Measurements from ENCODE around the gene PTGR2. TPM values are rescaled to one million over a fixed set of nuclear protein-coding genes. Genes with fewer than 3 reads are reported as not detected.
A peak's percentile ranks its signal among the peaks of the same experiment; 100 is the strongest.
"Not testable (repeated sequence)": the region's sequence is repeated elsewhere in the genome, so short reads cannot be mapped to it uniquely, and the experiment has no call there.

Gene PTGR2
- polyA plus RNA-seq, 6 donors from 2014 or later, result 1.0 to 4.9 (median 3.3) TPM

GRCh38 chr14:73913256-73913655 is 61.6 kb downstream of the PTGR2 start:
- Mint-ChIP-seq H3K4me3 (no peak overlapping the region), H3K27ac (peak overlapping the region in 1 of 6 donors; percentile 77)

GRCh38 chr14:73916324-73916723 is 64.7 kb downstream of the PTGR2 start:
- Mint-ChIP-seq H3K9me3 (peaks cover 0 to 14% (median 7%) of the 10 kb centered on the region in 7 donors), H3K36me3 (peaks cover 27 to 30% of the 10 kb centered on the region in 2 donors), H3K27me3 (no peaks in the 10 kb centered on the region), H3K4me3 (no peak overlapping the region), H3K27ac (peak overlapping the region in 2 of 6 donors; percentile 26 to 42), H3K4me1 (peaks cover 0 to under 1% (median 0%) of the 10 kb centered on the region in 3 donors)
- ATAC-seq (ENCODE audit: low read depth in 2 of 2) (no peak), DNase-seq (no peak)

More at GRCh38 chr14:73913256-73913655, 61.6 kb downstream of the PTGR2 start:
- ATAC-seq (ENCODE audit: low read depth in 2 of 2) (no peak), DNase-seq (no peak)
- Mint-ChIP-seq H3K4me1 (peaks cover 0 to 8% (median 0%) of the 10 kb centered on the region in 3 donors), H3K36me3 (peaks cover 39 to 57% of the 10 kb centered on the region in 2 donors), H3K9me3 (peaks cover 0 to 14% (median 8%) of the 10 kb centered on the region in 7 donors), H3K27me3 (no peaks in the 10 kb centered on the region)

GRCh38 chr14:73919457-73919856 is 67.8 kb downstream of the PTGR2 start:
- DNase-seq; H3K4me3 Mint-ChIP-seq; H3K27ac Mint-ChIP-seq; ATAC-seq (ENCODE audit: low read depth in 2 of 2); H3K4me1 Mint-ChIP-seq; H3K27me3 Mint-ChIP-seq; H3K9me3 Mint-ChIP-seq: not testable (repeated sequence)
- H3K36me3 Mint-ChIP-seq, result peaks cover 12 to 24% of the 10 kb centered on the region in 2 donors

- Mint-ChIP-seq H3K9me3 (no peaks in the 10 kb centered on the region), H3K27ac (peak overlapping the region in 1 of 6 donors; percentile 45), H3K4me3 (no peak overlapping the region), H3K4me1 (no peaks in the 10 kb centered on the region), H3K27me3 (no peaks in the 10 kb centered on the region), H3K36me3 (peaks cover 20 to 35% of the 10 kb centered on the region in 2 donors)
- DNase-seq (no peak), ATAC-seq (ENCODE audit: low read depth in 2 of 2) (no peak)
These were observed 72.7 kb downstream of the PTGR2 start for GRCh38 chr14:73924337-73924736.

Other genes with a start within 250 kb of the PTGR2 start
- gene ACOT6, start 239.3 kb upstream of the PTGR2 start, polyA plus RNA-seq (ENCODE audit: low read depth in 6 of 6), result not detected
- gene DNAL1, start 206.8 kb upstream of the PTGR2 start, polyA plus RNA-seq (ENCODE audit: low read depth in 6 of 6), result 1 to 10 TPM; 2.3 to 7.1 (median 2.9) TPM
- 10 to 100 TPM; 10.6 to 19.7 (median 15.4) TPM for gene PNMA1, start 137.4 kb upstream of the PTGR2 start, polyA plus RNA-seq (ENCODE audit: low read depth in 6 of 6)
- 10 to 100 TPM; 56.3 to 77.1 (median 66.9) TPM for gene ZNF410, start 35.0 kb downstream of the PTGR2 start, polyA plus RNA-seq (ENCODE audit: low read depth in 6 of 6)
- gene FAM161B, start 98.3 kb downstream of the PTGR2 start, polyA plus RNA-seq (ENCODE audit: low read depth in 6 of 6), result 1 to 10 TPM in 5 of 6 donors, under 1 TPM in 1; 0.79 to 2.7 (median 1.5) TPM
- 10 to 100 TPM; 10.9 to 22.5 (median 14.5) TPM for gene COQ6, start 98.5 kb downstream of the PTGR2 start, polyA plus RNA-seq (ENCODE audit: low read depth in 6 of 6)
- gene ENTPD5, start 167.5 kb downstream of the PTGR2 start, polyA plus RNA-seq (ENCODE audit: low read depth in 6 of 6), result 1 to 10 TPM; 2.3 to 5.7 (median 5.0) TPM
- gene BBOF1, start 167.5 kb downstream of the PTGR2 start, polyA plus RNA-seq (ENCODE audit: low read depth in 6 of 6), result 1 to 10 TPM; 1.2 to 5.8 (median 2.0) TPM
- 10 to 100 TPM; 14.5 to 24.3 (median 20.6) TPM for gene ALDH6A1, start 232.6 kb downstream of the PTGR2 start, polyA plus RNA-seq (ENCODE audit: low read depth in 6 of 6)
- 10 to 100 TPM in 5 of 6 donors, 1 to 10 TPM in 1; 7.4 to 19.1 (median 11.9) TPM for gene LIN52, start 233.1 kb downstream of the PTGR2 start, polyA plus RNA-seq (ENCODE audit: low read depth in 6 of 6)